ENCODE measurements around the gene CCNY.

CCNY gene

GRCh38 chr10:35331894-35332640, 4.2 kb upstream of the CCNY start:
- H3K27me3 ChIP-seq (ENCODE audit: control insufficient read depth, low read length), result no peaks in the 10 kb centered on the region
- no peak overlapping the region for H3K27ac ChIP-seq (ENCODE audit: low read depth, low read length)
- H3K4me3 ChIP-seq (ENCODE audit: low read length), result no peak overlapping the region
- peaks cover 4% of the 10 kb centered on the region for H4K20me1 ChIP-seq (ENCODE audit: control insufficient read depth, insufficient read depth, low read depth, low read length)
- H3K79me2 ChIP-seq (ENCODE audit: control insufficient read depth, low read length), result peaks cover 41% of the 10 kb centered on the region
- H3K36me3 ChIP-seq (ENCODE audit: control insufficient read depth, low read length), result peaks cover 4% of the 10 kb centered on the region; the same call in 1 of the 2 replicates
- H3K9me3 ChIP-seq (ENCODE audit: control insufficient read depth, insufficient read depth, low read length), result no peaks in the 10 kb centered on the region
- H3K9me2 ChIP-seq (replicated peaks; ENCODE audit: control insufficient read depth, low read length), result no peaks in the 10 kb centered on the region
- no peak overlapping the region for H3K4me2 ChIP-seq (ENCODE audit: low read length)
- peaks cover 13% of the 10 kb centered on the region for H3K4me1 ChIP-seq (ENCODE audit: control insufficient read depth, low read length)
- TF ChIP-seq EZH2phosphoT487 (IDR thresholded peaks at IDR 0.05; ENCODE audit: borderline replicate concordance, low read length) (no peak), CTCF (IDR thresholded peaks at IDR 0.05; ENCODE audit: low read depth, low read length, poor library complexity, severe bottlenecking) (no peak)
- H3F3A ChIP-seq (ENCODE audit: control insufficient read depth, insufficient read depth), result no peaks in the 10 kb centered on the region

- Histone ChIP-seq H3K27me3 (ENCODE audit: control insufficient read depth, low read length) (no peaks in the 10 kb centered on the region), H3K4me1 (ENCODE audit: control insufficient read depth, low read length) (peaks cover 30% of the 10 kb centered on the region), H3F3A (ENCODE audit: control insufficient read depth, insufficient read depth) (no peaks in the 10 kb centered on the region), H3K4me3 (ENCODE audit: low read length) (0 out of 2 replicates have a peak overlapping the region, but pooled peaks have one; percentile 14), H3K9me3 (ENCODE audit: control insufficient read depth, insufficient read depth, low read length) (no peaks in the 10 kb centered on the region), H3K9me2 (replicated peaks; ENCODE audit: control insufficient read depth, low read length) (no peaks in the 10 kb centered on the region), H3K36me3 (ENCODE audit: control insufficient read depth, low read length) (peaks cover 4% of the 10 kb centered on the region; the same call in 1 of the 2 replicates), H3K79me2 (ENCODE audit: control insufficient read depth, low read length) (peaks cover 63% of the 10 kb centered on the region), H3K4me2 (ENCODE audit: low read length) (peak overlapping the region; percentile 90), H3K27ac (ENCODE audit: low read depth, low read length) (no peak overlapping the region), H4K20me1 (ENCODE audit: control insufficient read depth, insufficient read depth, low read depth, low read length) (peaks cover 17% of the 10 kb centered on the region)
- TF ChIP-seq CTCF (IDR thresholded peaks at IDR 0.05; ENCODE audit: low read depth, low read length, poor library complexity, severe bottlenecking) (no peak), EZH2phosphoT487 (IDR thresholded peaks at IDR 0.05; ENCODE audit: borderline replicate concordance, low read length) (no peak)
These were observed 2.0 kb upstream of the CCNY start for GRCh38 chr10:35334297-35334696.

- TF ChIP-seq CTCF (IDR thresholded peaks at IDR 0.05; ENCODE audit: low read depth, low read length, poor library complexity, severe bottlenecking) (no peak), EZH2phosphoT487 (IDR thresholded peaks at IDR 0.05; ENCODE audit: borderline replicate concordance, low read length) (no peak)
- Histone ChIP-seq H3K27me3 (ENCODE audit: control insufficient read depth, low read length) (no peaks in the 10 kb centered on the region), H4K20me1 (ENCODE audit: control insufficient read depth, insufficient read depth, low read depth, low read length) (peaks cover 22% of the 10 kb centered on the region), H3K4me2 (ENCODE audit: low read length) (peak overlapping the region; percentile 90), H3K9me2 (replicated peaks; ENCODE audit: control insufficient read depth, low read length) (no peaks in the 10 kb centered on the region), H3K36me3 (ENCODE audit: control insufficient read depth, low read length) (peaks cover 4% of the 10 kb centered on the region; the same call in 1 of the 2 replicates), H3K9me3 (ENCODE audit: control insufficient read depth, insufficient read depth, low read length) (no peaks in the 10 kb centered on the region), H3K4me3 (ENCODE audit: low read length) (peak overlapping the region; percentile 83), H3K4me1 (ENCODE audit: control insufficient read depth, low read length) (peaks cover 30% of the 10 kb centered on the region), H3F3A (ENCODE audit: control insufficient read depth, insufficient read depth) (no peaks in the 10 kb centered on the region), H3K79me2 (ENCODE audit: control insufficient read depth, low read length) (peaks cover 74% of the 10 kb centered on the region), H3K27ac (ENCODE audit: low read depth, low read length) (no peak overlapping the region)
These were observed 901 bp upstream of the CCNY start for GRCh38 chr10:35335133-35336083.

Measured in DOHH2 (cell line).